KMS-11 (cell line): ENCODE measurements around the gene FDCSP.

Experiments
- H2AFZ ChIP-seq: fragments of 200-600 bp; sonication (generic); 2 replicates; pipeline ENCODE4 v1.6.1; 2016; ENCODE audit warnings: antibody characterized with exemption, mixed run types, low read depth
- H3K27ac ChIP-seq: fragments of 200-600 bp; sonication (generic); 2 replicates; pipeline ENCODE4 v1.6.1; 2016; ENCODE audit warnings: mild to moderate bottlenecking, mixed run types
- H3K27me3 ChIP-seq: fragments of 200-600 bp; sonication (generic); 2 replicates; pipeline ENCODE4 v1.6.1; 2017; ENCODE audit warnings: mild to moderate bottlenecking, low read depth, mixed run types, moderate library complexity; ENCODE audit not compliant: insufficient read depth
- H3K36me3 ChIP-seq: fragments of 200-600 bp; sonication (generic); 2 replicates; pipeline ENCODE4 v1.6.1; 2017; ENCODE audit warnings: mild to moderate bottlenecking, mixed run types; ENCODE audit not compliant: insufficient read depth
- H3K4me1 ChIP-seq: fragments of 200-600 bp; sonication (generic); 2 replicates; pipeline ENCODE4 v1.6.1; 2016; ENCODE audit warnings: mild to moderate bottlenecking, low read depth, mixed run types; ENCODE audit not compliant: poor library complexity, severe bottlenecking
- H3K4me2 ChIP-seq: fragments of 200-600 bp; sonication (generic); 2 replicates; pipeline ENCODE4 v1.7.0; 2016; ENCODE audit warnings: mild to moderate bottlenecking, mixed run types
- H3K4me3 ChIP-seq: fragments of 200-600 bp; sonication (generic); IDR thresholded peaks from 2 replicates; pipeline ENCODE4 v1.6.1; 2017; ENCODE audit warnings: low read depth, low read length, mixed read lengths; ENCODE audit not compliant: insufficient read depth
- H3K79me2 ChIP-seq: fragments of 200-600 bp; sonication (generic); 2 replicates; pipeline ENCODE4 v1.6.1; 2016; ENCODE audit warnings: low read depth, mixed run types; ENCODE audit not compliant: insufficient read depth
- H3K9ac ChIP-seq: fragments of 200-600 bp; sonication (generic); 2 replicates; pipeline ENCODE4 v1.6.1; 2016; ENCODE audit warnings: mild to moderate bottlenecking, mixed run types
- H4K20me1 ChIP-seq: fragments of 200-600 bp; sonication (generic); 2 replicates; pipeline ENCODE4 v1.6.1; 2016; ENCODE audit warnings: mild to moderate bottlenecking, mixed run types; ENCODE audit not compliant: insufficient read depth
- CTCF ChIP-seq: fragments of 200-600 bp; sonication (generic); conservative IDR thresholded peaks from 2 replicates; pipeline ENCODE4 v1.6.1; 2017; ENCODE audit warnings: low read depth, mild to moderate bottlenecking, antibody characterized with exemption, low read length, moderate library complexity, mixed read lengths

The FDCSP gene

GRCh38 chr4:70251250-70251944 lies 25.5 kb downstream of the FDCSP start:
- no peak for TF ChIP-seq CTCF
- Histone ChIP-seq H3K27ac (no peak overlapping the region), H2AFZ (no peak overlapping the region), H3K4me3 (no peak overlapping the region), H4K20me1 (no peaks in the 10 kb centered on the region), H3K36me3 (no peaks in the 10 kb centered on the region), H3K4me2 (no peak overlapping the region), H3K9ac (no peak overlapping the region), H3K27me3 (no peaks in the 10 kb centered on the region), H3K4me1 (no peaks in the 10 kb centered on the region), H3K79me2 (no peaks in the 10 kb centered on the region)

GRCh38 chr4:70251945-70252277 lies 26.0 kb downstream of the FDCSP start:
- no peaks in the 10 kb centered on the region for H3K36me3 ChIP-seq
- no peaks in the 10 kb centered on the region for H3K27me3 ChIP-seq
- no peak for TF ChIP-seq CTCF
- no peaks in the 10 kb centered on the region for H3K4me1 ChIP-seq
- H3K27ac ChIP-seq: no peak overlapping the region
- no peaks in the 10 kb centered on the region for H3K79me2 ChIP-seq
- no peak overlapping the region for H2AFZ ChIP-seq
- no peak overlapping the region for H3K4me3 ChIP-seq
- no peaks in the 10 kb centered on the region for H4K20me1 ChIP-seq
- no peak overlapping the region for H3K9ac ChIP-seq
- H3K4me2 ChIP-seq: no peak overlapping the region

GRCh38 chr4:70269674-70270073 lies 43.8 kb downstream of the FDCSP start:
- no peaks in the 10 kb centered on the region for H3K36me3 ChIP-seq
- no peaks in the 10 kb centered on the region for H4K20me1 ChIP-seq
- no peak overlapping the region for H3K9ac ChIP-seq
- no peaks in the 10 kb centered on the region for H3K27me3 ChIP-seq
- no peak overlapping the region for H2AFZ ChIP-seq
- no peak overlapping the region for H3K27ac ChIP-seq
- no peaks in the 10 kb centered on the region for H3K4me1 ChIP-seq
- H3K4me2 ChIP-seq: no peak overlapping the region
- no peak overlapping the region for H3K4me3 ChIP-seq
- no peak; the same call in 1 of the 2 replicates for TF ChIP-seq CTCF
- no peaks in the 10 kb centered on the region for H3K79me2 ChIP-seq

GRCh38 chr4:70277121-70277520 lies 51.2 kb downstream of the FDCSP start:
- Histone ChIP-seq H3K36me3 (no peaks in the 10 kb centered on the region), H3K4me1 (no peaks in the 10 kb centered on the region), H4K20me1 (no peaks in the 10 kb centered on the region), H3K4me3 (no peak overlapping the region), H3K4me2 (no peak overlapping the region), H3K79me2 (no peaks in the 10 kb centered on the region), H3K27ac (no peak overlapping the region), H3K9ac (no peak overlapping the region), H2AFZ (no peak overlapping the region), H3K27me3 (no peaks in the 10 kb centered on the region)
- no peak for TF ChIP-seq CTCF
